Glutamatergic neuron (in vitro differentiated cells): ENCODE measurements around the gene HLA-DOB. TPM values are rescaled to one million over a fixed set of nuclear protein-coding genes. Genes with fewer than 3 reads are reported as not detected.

Experiments used
- DNase-seq: peaks from one replicate; pipeline ENCODE4 v3.0.0; 2022
- H3K27ac Mint-ChIP-seq: one replicate; pipeline ENCODE4 v1.8.0; 2020; ENCODE audit warnings: mild to moderate bottlenecking, mixed read lengths, inconsistent platforms; ENCODE audit not compliant: unreplicated experiment
- H3K27me3 Mint-ChIP-seq: one replicate; pipeline ENCODE4 v1.8.0; 2020; ENCODE audit warnings: mild to moderate bottlenecking, moderate library complexity, mixed read lengths, inconsistent platforms; ENCODE audit not compliant: unreplicated experiment
- H3K36me3 Mint-ChIP-seq: one replicate; pipeline ENCODE4 v1.8.0; 2020; ENCODE audit warnings: mild to moderate bottlenecking, mixed read lengths, inconsistent platforms; ENCODE audit not compliant: unreplicated experiment
- H3K4me1 Mint-ChIP-seq: one replicate; pipeline ENCODE4 v1.8.0; 2020; ENCODE audit warnings: mild to moderate bottlenecking, low read depth, mixed read lengths, inconsistent platforms; ENCODE audit not compliant: unreplicated experiment
- H3K4me3 Mint-ChIP-seq: one replicate; pipeline ENCODE4 v1.8.0; 2020; ENCODE audit warnings: mild to moderate bottlenecking, mixed read lengths, inconsistent platforms; ENCODE audit not compliant: unreplicated experiment
- H3K9me3 Mint-ChIP-seq: one replicate; pipeline ENCODE4 v1.8.0; 2020; ENCODE audit warnings: mild to moderate bottlenecking, moderate library complexity, mixed read lengths, inconsistent platforms; ENCODE audit not compliant: unreplicated experiment
- CTCF ChIP-seq: fragments of 200-600 bp; sonication (generic); IDR thresholded peaks from one replicate; pipeline ENCODE4 v1.5.0; 2021; ENCODE audit not compliant: partially characterized antibody, unreplicated experiment
- total RNA-seq: library from RNA; stranded (reverse); fragmentation: NEBNext Ultra II Directional; extraction: Animal tissue kit (Norgen Biotek cat#: 25700); gene quantifications from one replicate; pipeline ENCODE4 v1.2.1, GENCODE V29; 2021; ENCODE audit not compliant: unreplicated experiment

HLA-DOB gene
- total RNA-seq, 1 donor from 2014 or later, result not detected

GRCh38 chr6:32852844-32853540, 36.2 kb upstream of the HLA-DOB start:
- H3K27ac Mint-ChIP-seq, result no peak overlapping the region
- H3K36me3 Mint-ChIP-seq, result peaks cover 6% of the 10 kb centered on the region
- no peaks in the 10 kb centered on the region for H3K4me1 Mint-ChIP-seq
- DNase-seq, result peak; percentile 24
- peaks cover 12% of the 10 kb centered on the region for H3K9me3 Mint-ChIP-seq
- TF ChIP-seq CTCF, result no peak
- H3K4me3 Mint-ChIP-seq, result peak overlapping the region; percentile 76
- H3K27me3 Mint-ChIP-seq, result peaks cover 29% of the 10 kb centered on the region

GRCh38 chr6:32852018-32852843, 35.4 kb upstream of the HLA-DOB start:
- no peak overlapping the region for H3K27ac Mint-ChIP-seq
- peaks cover 12% of the 10 kb centered on the region for H3K9me3 Mint-ChIP-seq
- peak overlapping the region; percentile 76 for H3K4me3 Mint-ChIP-seq
- no peak for DNase-seq
- peaks cover 6% of the 10 kb centered on the region for H3K36me3 Mint-ChIP-seq
- no peak for TF ChIP-seq CTCF
- no peaks in the 10 kb centered on the region for H3K4me1 Mint-ChIP-seq
- H3K27me3 Mint-ChIP-seq, result peaks cover 28% of the 10 kb centered on the region

GRCh38 chr6:32851025-32851424, 34.2 kb upstream of the HLA-DOB start:
- Mint-ChIP-seq H3K9me3 (peaks cover 12% of the 10 kb centered on the region), H3K27me3 (peaks cover 26% of the 10 kb centered on the region), H3K4me1 (no peaks in the 10 kb centered on the region), H3K4me3 (no peak overlapping the region), H3K27ac (no peak overlapping the region), H3K36me3 (peaks cover 6% of the 10 kb centered on the region)
- DNase-seq, result no peak
- no peak for TF ChIP-seq CTCF

GRCh38 chr6:32849126-32849525, 32.3 kb upstream of the HLA-DOB start:
- peaks cover 6% of the 10 kb centered on the region for H3K36me3 Mint-ChIP-seq
- peaks cover 24% of the 10 kb centered on the region for H3K27me3 Mint-ChIP-seq
- H3K9me3 Mint-ChIP-seq, result peaks cover 9% of the 10 kb centered on the region
- no peak for TF ChIP-seq CTCF
- no peak overlapping the region for H3K27ac Mint-ChIP-seq
- H3K4me3 Mint-ChIP-seq, result no peak overlapping the region
- peaks cover 1% of the 10 kb centered on the region for H3K4me1 Mint-ChIP-seq
- DNase-seq, result no peak

GRCh38 chr6:32847795-32848194, 31.0 kb upstream of the HLA-DOB start:
- Mint-ChIP-seq H3K9me3 (peaks cover 12% of the 10 kb centered on the region), H3K4me1 (peaks cover 5% of the 10 kb centered on the region), H3K36me3 (peaks cover 6% of the 10 kb centered on the region), H3K4me3 (no peak overlapping the region), H3K27me3 (peaks cover 33% of the 10 kb centered on the region), H3K27ac (no peak overlapping the region)
- no peak for DNase-seq
- no peak for TF ChIP-seq CTCF
